ENCODE measurements around the gene BNC2.

GRCh38 chr9:16593746-16594145, 276.7 kb downstream of the BNC2 start:
- TF ChIP-seq CTCF (IDR thresholded peaks at IDR 0.05) (no peak), POLR2AphosphoS5 (IDR thresholded peaks at IDR 0.05; ENCODE audit: low read depth, low read length) (no peak), SIN3A (IDR thresholded peaks at IDR 0.05; ENCODE audit: borderline replicate concordance, insufficient read depth, low read depth, low read length) (no peak), TCF7L2 (IDR thresholded peaks at IDR 0.05; ENCODE audit: low read depth, low read length) (no peak)

Data from Panc1 (cell line).